Activated T-cell treated with anti-CD3 and anti-CD28 coated beads for 48 hours (primary cell): ENCODE data around the gene IRF2.
"Not testable (repeated sequence)": the region's sequence is repeated elsewhere in the genome, so short reads cannot be mapped to it uniquely, and the experiment has no call there.

Source experiments
- DNase-seq: peaks from one replicate; pipeline ENCODE4 v3.0.0-alpha.2; 2020; ENCODE audit warnings: low read depth

Gene IRF2

DNA sequence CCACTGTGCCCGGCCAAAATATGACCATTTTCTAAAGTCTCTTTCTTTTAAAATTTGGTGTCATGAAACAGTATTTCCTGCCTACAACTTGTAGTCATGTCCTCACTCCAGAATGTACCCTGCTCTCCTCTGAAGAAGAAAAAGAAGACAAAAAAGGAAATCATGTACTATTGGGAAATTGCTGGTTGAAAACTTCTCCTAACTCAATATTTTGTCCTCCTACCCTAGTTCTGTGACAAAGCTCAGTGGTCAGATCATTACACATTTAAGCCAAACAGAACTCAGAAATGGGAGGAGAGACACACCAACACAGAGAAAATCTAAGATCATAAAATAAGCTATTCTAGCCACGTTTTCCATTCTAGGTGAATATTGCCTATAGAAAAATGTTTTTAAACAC is 127.7 kb downstream of the IRF2 start:
- no peak for DNase-seq

DNA sequence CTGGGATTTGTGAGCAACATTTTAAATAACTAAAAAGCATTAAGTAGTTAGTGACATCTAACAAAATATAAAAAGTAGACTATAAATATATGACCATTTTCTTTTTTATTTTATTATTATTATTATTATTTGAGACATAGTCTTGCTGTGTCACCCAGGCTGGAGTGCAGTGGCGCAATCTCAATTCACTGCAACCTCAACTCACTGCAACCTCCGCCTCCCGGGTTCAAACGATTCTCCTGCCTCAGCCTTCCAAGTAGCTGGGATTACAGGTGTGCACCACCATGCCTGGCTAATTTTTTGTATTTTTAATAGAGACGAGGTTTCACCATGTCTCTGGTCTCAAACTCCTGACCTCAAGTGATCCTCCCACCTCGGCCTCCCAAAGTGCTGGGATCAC is 128.1 kb downstream of the IRF2 start:
- not testable (repeated sequence) for DNase-seq

GRCh38 chr4:184345573-184345922 is 128.8 kb downstream of the IRF2 start:
- no peak for DNase-seq

DNA sequence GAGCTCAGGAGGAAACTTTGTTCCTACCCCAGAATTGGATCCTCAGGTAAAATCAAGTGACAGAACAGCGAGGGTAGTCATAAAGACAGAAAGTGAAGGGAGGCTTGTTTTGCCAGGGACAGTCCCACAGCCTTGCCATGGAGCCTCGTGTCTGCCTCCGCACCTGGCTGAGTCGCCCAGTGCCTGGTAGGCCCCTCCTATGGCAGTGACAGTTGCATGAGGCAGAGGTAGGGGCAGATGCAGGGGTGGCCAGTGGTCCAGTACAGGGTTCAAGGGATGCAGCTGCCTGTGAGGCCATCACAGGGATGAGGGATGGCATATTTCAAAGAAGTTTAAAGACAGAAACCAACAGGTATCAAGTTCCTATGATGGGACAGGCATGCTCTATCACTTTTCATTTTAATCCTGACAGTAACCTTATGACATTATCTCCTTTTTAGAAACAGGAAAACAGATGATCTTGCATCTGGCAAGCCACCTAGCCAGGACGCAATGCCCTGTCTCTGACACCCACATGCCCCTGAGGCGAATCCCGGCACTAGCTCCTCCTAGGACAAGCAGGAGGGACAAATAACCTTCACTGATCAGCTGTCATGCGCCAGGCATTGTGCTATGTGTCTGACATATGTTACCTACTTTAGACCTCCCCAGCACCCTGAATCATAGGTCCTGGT is 129.3 kb downstream of the IRF2 start:
- DNase-seq: peak; percentile 20

DNA sequence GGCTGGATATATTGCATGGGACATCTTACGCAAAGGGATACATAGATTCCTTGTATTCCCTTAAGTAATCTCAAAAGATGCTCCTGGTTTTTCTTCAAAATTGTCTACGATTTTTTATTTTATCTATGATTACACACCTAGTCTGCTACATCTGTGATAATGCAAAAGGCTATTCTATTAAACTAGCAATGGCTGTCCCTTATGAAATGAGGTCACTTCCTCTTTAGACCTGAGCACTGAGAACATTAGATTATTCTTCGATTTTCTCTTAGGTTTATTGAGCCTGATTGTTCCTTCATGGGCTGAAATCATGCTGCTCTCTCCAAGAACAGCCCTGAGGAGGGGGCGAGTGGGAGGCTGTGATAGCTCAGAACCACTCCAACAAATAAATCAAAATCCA is 129.9 kb downstream of the IRF2 start:
- no peak for DNase-seq

GRCh38 chr4:184343502-184344177 is 130.7 kb downstream of the IRF2 start:
- DNase-seq: peak; percentile 21

DNA sequence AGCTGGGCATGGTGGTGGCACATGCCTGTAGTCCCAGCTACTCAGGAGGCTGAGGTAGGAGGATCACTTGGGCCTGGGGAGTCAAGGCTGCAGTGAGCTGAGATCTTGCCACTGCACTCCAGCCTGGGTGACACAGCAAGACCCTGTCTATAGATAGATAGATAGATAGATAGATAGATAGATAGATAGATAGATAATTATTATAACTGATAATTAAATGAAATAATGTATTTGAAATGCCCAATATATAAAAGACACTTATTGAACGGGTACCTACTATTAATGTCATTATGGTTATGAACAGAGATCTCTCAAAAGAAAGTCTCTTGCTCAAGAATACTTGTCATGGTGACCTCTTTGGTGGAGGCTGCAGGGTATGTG is 131.5 kb downstream of the IRF2 start:
- not testable (repeated sequence) for DNase-seq

DNA sequence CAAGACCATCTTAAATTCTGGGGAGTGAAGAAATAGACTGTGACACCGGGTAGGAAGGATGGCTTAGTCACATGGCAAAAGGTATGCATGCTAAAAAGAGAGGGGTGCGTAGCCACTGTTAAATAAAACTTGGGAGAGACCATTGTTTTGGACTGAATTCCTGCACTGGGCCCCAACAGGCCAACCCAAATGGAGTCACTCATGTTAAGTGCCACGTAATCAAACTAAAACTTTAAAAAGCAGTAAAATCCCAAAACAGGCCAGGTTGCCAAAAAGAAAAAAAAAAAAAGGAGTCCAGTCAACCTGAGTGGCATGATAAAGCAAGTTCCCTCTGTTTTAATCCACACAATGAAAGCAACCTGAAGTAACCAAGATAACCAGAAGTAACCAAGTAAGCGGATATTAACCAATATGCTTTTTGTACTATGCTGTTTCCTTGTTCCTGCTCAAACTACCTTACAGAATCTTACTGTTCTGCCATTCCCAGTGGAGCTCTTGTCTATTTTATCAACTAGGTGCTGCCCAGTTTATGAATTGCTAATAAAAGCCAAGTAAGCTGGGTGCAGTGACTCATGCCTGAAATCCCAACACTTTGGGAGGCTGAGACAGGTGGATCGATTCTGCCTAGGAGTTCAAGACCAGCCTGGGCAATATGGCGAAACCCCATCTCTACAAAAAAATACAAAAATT is 132.0 kb downstream of the IRF2 start:
- no peak for DNase-seq

- DNase-seq: not testable (repeated sequence)
These were observed 134.8 kb downstream of the IRF2 start for GRCh38 chr4:184339398-184340193.

- no peak for DNase-seq
These were observed 136.4 kb downstream of the IRF2 start for GRCh38 chr4:184337907-184338306.
